Naive B cell (primary cell): Measurements from ENCODE around the gene CWC22. TPM values are rescaled to one million over a fixed set of nuclear protein-coding genes. Genes with fewer than 3 reads are reported as not detected.
A peak's percentile ranks its signal among the peaks of the same experiment; 100 is the strongest.
"Not testable (repeated sequence)": the region's sequence is repeated elsewhere in the genome, so short reads cannot be mapped to it uniquely, and the experiment has no call there.

Experiments used
- ATAC-seq, 2 donors: fragments of 150-1000 bp; cut with Tn5 transposase; 2 replicates each; pipeline ENCODE4 v1.10.0; 2021; ENCODE audit warnings: low read depth in 2 of 2, mild to moderate bottlenecking in 2 of 2, moderate library complexity in 2 of 2
- DNase-seq: peaks from one replicate; pipeline ENCODE4 v3.0.0; 2022
- H3K27ac Mint-ChIP-seq, 6 donors: one replicate each; pipeline ENCODE4 v1.8.0; 2020 to 2022; ENCODE audit warnings: mild to moderate bottlenecking in 6 of 6, mixed read lengths in 6 of 6, moderate library complexity in 5 of 6, inconsistent platforms in 2 of 6
- H3K27me3 Mint-ChIP-seq, 3 donors: one replicate each; pipeline ENCODE4 v1.8.0; 2021 to 2022; ENCODE audit warnings: mixed read lengths in 3 of 3, mild to moderate bottlenecking in 1 of 3
- H3K36me3 Mint-ChIP-seq, 2 donors: one replicate each; pipeline ENCODE4 v1.8.0; 2020 to 2022; ENCODE audit warnings: mixed read lengths in 2 of 2, inconsistent platforms in 1 of 2, mild to moderate bottlenecking in 1 of 2
- H3K4me1 Mint-ChIP-seq, 3 donors: one replicate each; pipeline ENCODE4 v1.8.0; 2020 to 2022; ENCODE audit warnings: mixed read lengths in 3 of 3, inconsistent platforms in 1 of 3, mild to moderate bottlenecking in 1 of 3, moderate library complexity in 1 of 3
- H3K4me3 Mint-ChIP-seq, 8 donors: one replicate each; pipeline ENCODE4 v1.8.0; 2020 to 2022; ENCODE audit warnings: mild to moderate bottlenecking in 8 of 8, mixed read lengths in 8 of 8, moderate library complexity in 8 of 8, inconsistent platforms in 2 of 8
- H3K9me3 Mint-ChIP-seq, 7 donors: one replicate each; pipeline ENCODE4 v1.8.0; 2020 to 2022; ENCODE audit warnings: mixed read lengths in 7 of 7, mild to moderate bottlenecking in 5 of 7, inconsistent platforms in 2 of 7, moderate library complexity in 1 of 7
- polyA plus RNA-seq, 6 donors: library from polyadenylated mRNA; unstranded; fragments of 300-500 nt; fragmentation: Illumina TruSeq; gene quantifications; one replicate each; pipeline ENCODE4 v1.2.3, GENCODE V29; 2021; ENCODE audit warnings: low read depth in 6 of 6

The CWC22 gene
- polyA plus RNA-seq, 6 donors from 2014 or later = 12.8 to 44.7 (median 30.8) TPM

DNA sequence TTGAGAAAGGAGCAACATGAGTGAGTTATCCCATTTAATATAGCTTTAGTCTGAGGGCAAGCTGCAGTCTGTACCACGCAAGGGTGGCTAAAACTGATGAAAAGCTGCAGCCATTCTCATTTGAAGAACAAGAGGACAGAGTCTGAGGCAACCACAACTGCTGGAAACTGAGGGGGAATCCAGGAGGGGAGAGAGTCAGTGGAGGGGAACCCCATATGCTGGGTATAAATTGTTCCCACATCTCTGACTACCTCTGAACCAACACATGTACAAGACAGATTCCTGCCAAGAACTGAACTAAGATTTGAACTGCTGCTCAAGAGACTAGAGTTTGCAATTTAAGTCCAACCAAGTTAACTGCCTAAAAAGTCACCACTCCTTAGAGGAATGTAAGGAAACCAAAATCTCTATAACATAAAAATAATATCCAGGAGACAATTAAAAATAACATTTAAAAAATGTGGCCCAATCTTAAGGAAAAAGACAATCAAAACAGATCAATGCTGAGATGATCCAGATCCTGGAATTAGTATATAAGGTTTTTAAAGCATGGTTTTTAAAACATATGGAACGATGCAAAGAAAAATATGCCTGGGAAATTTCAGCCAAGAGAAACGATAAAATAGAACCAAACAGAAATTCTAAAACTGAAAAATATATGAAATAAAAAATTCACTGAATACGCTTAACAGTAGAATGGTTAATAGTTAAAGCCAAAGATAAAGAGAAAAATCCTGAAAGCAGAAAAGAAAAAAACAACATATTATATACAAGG, 11.2 kb downstream of the CWC22 start:
- no peak for DNase-seq
- Mint-ChIP-seq H3K27me3 (no peaks in the 10 kb centered on the region), H3K4me3 (peak overlapping the region in 1 of 8 donors; percentile 50), H3K9me3 (no peaks in the 10 kb centered on the region), H3K27ac (peak overlapping the region in 3 of 6 donors; percentile 16 to 73 (median 17)), H3K36me3 (peaks cover 15 to 17% of the 10 kb centered on the region in 2 donors), H3K4me1 (peaks cover 25 to 40% (median 32%) of the 10 kb centered on the region in 3 donors)
- ATAC-seq = no peak

DNA sequence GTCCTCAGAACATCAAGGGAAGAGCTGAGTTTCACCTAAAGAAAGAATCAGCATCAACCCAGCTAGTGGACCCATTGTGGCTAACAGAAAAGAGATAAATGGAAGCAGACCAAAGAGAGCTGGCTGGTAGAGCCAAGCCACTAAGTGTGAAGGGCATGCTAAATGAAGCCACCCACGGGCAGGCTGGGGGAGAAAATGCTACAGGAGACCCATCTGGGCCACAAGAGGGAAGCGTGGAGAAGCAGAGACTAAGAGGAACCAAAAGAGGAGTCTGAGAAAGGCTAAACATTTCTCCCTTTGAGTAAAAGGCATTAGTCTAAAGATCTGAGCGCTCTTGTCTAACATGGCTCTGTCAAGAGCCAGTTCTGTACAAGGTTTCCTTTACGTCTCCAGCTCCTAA, 15.8 kb downstream of the CWC22 start:
- peak overlapping the region in 3 of 6 donors; percentile 23 to 55 (median 50) for H3K27ac Mint-ChIP-seq
- peaks cover 22 to 38% (median 30%) of the 10 kb centered on the region in 3 donors for H3K4me1 Mint-ChIP-seq
- no peaks in the 10 kb centered on the region for H3K27me3 Mint-ChIP-seq
- ATAC-seq (no peak), DNase-seq (no peak)
- H3K36me3 Mint-ChIP-seq = peaks cover 22 to 37% of the 10 kb centered on the region in 2 donors
- H3K9me3 Mint-ChIP-seq = no peaks in the 10 kb centered on the region
- H3K4me3 Mint-ChIP-seq = peak overlapping the region in 1 of 8 donors; percentile 7

DNA sequence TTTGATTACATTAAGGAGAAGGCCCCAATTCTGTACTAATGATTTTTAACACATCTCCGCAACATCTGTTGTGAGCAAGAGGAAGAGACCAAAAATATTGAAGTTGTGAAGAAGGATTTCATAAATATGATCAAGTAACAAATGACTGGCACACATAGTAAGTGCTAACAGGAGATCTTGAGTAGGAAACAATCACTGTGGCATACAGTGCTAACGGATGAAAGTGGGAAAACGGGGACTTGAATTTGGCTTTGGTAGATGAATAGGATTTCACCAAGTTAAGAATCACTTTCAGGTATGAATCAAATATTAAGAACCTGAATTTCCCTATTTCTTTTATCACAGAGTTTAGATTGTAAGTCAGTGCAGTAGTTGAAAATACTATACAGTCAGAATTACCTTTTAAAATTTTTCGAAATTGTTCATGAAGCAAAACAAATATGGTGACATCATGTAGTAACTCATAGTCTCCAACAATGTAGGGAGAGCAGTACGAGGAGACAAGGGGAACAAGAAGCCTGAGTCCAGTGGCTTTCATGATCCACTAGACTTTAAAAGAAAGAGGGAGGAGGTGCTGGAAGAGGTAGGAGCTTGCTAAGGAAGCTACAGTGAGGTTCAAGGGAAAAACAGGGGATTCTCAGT, 16.3 kb downstream of the CWC22 start:
- Mint-ChIP-seq H3K4me3 (peak overlapping the region in 1 of 8 donors; percentile 7), H3K27me3 (no peaks in the 10 kb centered on the region), H3K9me3 (no peaks in the 10 kb centered on the region), H3K27ac (peak overlapping the region in 3 of 6 donors; percentile 23 to 50 (median 27)), H3K4me1 (peaks cover 22 to 33% (median 28%) of the 10 kb centered on the region in 3 donors), H3K36me3 (peaks cover 27 to 42% of the 10 kb centered on the region in 2 donors)
- ATAC-seq (no peak), DNase-seq (no peak)

DNA sequence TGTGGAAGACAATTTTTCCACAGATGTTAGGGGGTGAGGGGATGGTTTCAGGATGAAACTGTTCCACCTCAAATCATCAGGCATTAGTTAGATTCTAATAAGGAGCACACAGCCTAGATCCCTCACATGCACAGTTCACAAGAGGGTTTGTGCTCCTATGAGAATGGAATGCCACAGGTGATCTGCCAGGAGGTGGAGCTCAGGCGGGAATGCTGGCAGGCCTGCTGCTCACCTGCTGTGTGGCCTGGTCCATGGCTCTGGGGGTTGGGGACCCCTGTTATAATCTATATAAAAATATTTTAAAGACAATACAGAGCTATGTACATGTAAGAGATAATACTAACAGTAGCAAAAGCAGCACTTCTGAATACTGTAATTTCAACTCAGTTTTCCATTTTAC, 19.2 kb downstream of the CWC22 start:
- peaks cover 14 to 22% (median 20%) of the 10 kb centered on the region in 3 donors for H3K4me1 Mint-ChIP-seq
- no peak overlapping the region for H3K4me3 Mint-ChIP-seq
- ATAC-seq (no peak), DNase-seq (no peak)
- H3K9me3 Mint-ChIP-seq = peaks cover 0 to 2% (median 0%) of the 10 kb centered on the region in 7 donors
- peaks cover 52 to 68% of the 10 kb centered on the region in 2 donors for H3K36me3 Mint-ChIP-seq
- no peaks in the 10 kb centered on the region for H3K27me3 Mint-ChIP-seq
- no peak overlapping the region for H3K27ac Mint-ChIP-seq

DNA sequence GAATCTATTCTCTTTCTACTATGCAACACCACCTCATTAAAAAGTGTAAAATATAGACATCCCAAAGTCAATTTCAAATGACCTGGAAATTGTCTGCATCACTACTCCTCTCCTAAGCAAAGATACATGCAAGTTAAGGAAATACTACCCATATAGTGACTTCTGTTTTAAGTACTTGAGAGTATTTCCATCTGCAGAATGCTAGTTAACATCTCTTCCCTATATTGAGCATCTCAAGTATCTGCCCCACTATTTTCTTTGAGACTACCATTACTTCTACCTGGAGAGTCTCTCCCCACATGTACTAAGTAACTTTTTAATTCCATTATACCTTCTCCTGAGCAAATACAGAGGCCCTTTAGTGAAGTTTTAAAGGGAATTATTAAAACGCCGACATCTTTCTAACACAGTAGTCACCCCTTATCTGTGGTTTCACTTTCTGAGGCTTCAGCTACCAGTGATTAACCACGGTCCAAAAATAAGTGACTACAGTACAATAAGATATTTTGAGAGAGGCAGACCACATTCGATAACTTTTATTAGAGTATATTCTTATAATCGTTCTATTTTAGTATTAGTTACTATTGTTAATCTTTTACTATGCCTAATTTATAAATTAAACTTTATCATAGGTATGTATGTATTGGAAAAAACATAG, 21.8 kb downstream of the CWC22 start:
- no peak for DNase-seq
- Mint-ChIP-seq H3K9me3 (peaks cover 0 to 2% (median 0%) of the 10 kb centered on the region in 7 donors), H3K27ac (peak overlapping the region in 1 of 6 donors; percentile 59), H3K4me3 (no peak overlapping the region), H3K27me3 (no peaks in the 10 kb centered on the region), H3K4me1 (peaks cover 2% of the 10 kb centered on the region in 3 donors), H3K36me3 (peaks cover 48 to 66% of the 10 kb centered on the region in 2 donors)
- ATAC-seq = no peak

DNA sequence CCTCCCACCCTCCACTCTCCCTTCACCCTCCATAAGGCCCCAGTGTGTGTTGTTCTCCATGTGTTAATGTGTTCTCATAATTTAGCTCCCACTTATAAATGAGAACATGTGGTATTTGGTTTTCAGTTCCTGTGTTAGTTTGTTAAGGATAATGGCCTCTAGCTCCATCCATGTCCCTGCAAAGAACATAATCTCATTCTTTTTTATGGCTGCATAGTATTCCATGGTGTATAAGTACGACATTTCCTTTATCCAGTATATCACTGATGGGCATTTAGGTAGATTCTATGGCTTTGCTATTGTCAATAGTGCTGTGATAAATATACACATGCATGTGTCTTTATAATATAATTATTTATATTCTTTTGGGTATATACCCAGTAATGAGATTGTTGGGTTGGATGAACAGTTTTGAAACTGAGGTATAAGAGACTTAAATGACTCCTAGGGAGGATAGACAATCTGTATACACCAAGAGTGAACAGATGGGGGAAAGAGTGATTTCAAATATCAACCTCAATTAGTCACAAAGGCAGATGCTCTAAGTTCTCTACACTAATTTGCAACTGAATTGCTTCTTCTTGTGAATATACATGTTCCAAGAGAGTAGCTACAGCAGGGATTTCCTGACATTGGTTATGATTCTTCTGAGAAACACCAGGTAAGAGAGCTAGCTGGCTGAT, 23.7 kb downstream of the CWC22 start:
- Mint-ChIP-seq H3K4me3 (no peak overlapping the region), H3K9me3 (peaks cover 0 to 2% (median 0%) of the 10 kb centered on the region in 7 donors), H3K36me3 (peaks cover 47 to 60% of the 10 kb centered on the region in 2 donors), H3K4me1 (no peaks in the 10 kb centered on the region), H3K27ac (no peak overlapping the region), H3K27me3 (no peaks in the 10 kb centered on the region)
- DNase-seq (no peak), ATAC-seq (no peak)

DNA sequence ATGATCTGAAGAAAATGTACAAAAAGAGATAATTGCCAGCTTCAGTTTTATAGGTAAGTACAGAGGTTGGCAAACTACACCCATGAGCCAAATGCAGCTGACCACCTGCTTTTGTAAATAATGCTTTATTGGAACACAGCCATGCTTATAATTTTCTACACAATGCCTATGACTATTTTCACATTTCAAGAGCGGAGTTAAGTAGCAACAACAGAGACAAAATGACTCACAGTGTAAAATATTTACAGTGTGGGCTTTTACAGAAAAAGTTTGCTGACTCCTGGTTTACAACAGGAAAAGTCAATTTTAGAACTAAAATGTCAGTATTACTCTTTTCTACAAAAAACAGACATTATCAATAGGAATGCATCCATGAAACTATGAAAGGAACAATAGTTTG, 26.0 kb downstream of the CWC22 start:
- DNase-seq (no peak), ATAC-seq (no peak)
- Mint-ChIP-seq H3K36me3 (peaks cover 48 to 51% of the 10 kb centered on the region in 2 donors), H3K27ac (no peak overlapping the region), H3K9me3 (peaks cover 0 to 2% (median 0%) of the 10 kb centered on the region in 7 donors), H3K4me1 (no peaks in the 10 kb centered on the region), H3K27me3 (no peaks in the 10 kb centered on the region), H3K4me3 (no peak overlapping the region)

DNA sequence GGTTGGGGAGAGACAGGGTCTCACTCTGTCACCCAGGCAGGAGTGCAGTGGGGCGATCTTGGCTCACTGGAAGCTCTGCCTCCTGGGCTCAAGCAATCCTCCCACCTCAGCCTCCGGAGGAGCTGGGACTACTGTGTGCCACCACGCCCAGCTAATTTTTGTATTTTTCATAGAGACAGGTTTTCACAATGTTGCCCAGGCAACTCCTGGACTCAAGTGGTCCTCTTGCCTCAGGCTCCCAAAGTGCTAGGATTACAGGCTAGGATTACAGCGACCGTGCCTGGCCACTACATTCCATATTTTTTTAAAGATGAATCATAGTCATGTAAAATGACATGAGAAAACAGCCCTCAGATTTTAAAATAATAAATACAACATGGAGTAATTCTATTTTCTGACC, 32.3 kb downstream of the CWC22 start:
- H3K27ac Mint-ChIP-seq = peak overlapping the region in 1 of 6 donors; percentile 25
- H3K36me3 Mint-ChIP-seq = peaks cover 13 to 30% of the 10 kb centered on the region in 2 donors
- no peak overlapping the region for H3K4me3 Mint-ChIP-seq
- DNase-seq (no peak), ATAC-seq (no peak)
- no peaks in the 10 kb centered on the region for H3K4me1 Mint-ChIP-seq
- no peaks in the 10 kb centered on the region for H3K27me3 Mint-ChIP-seq
- H3K9me3 Mint-ChIP-seq = no peaks in the 10 kb centered on the region

DNA sequence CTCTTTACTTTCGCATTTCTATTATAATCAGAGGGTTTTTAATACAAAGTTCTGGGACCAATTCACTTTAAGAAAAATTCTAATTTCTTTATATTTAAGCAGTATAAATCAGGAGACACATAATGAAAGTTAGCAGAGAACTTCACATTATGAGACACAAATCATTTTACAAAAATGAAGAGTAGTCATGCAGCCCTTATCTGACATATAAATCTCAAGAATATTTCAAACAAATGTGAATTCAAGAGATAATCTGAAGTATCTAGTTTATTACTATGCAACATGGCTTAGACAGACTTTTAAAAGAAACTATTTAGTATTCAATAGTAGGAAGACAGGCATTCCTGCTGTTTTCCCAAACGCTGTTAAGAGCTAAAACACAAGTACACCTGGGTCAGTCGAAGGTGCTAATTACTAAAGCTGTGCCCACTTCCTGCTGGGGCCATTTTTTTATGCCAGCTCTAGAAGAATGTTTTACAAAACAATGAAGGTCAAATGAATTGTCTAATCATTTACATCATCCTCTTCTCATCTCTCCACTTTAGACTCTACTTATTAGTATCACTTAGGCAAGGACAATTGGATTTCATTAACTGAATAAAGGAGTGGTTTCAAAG, 40.2 kb downstream of the CWC22 start:
- Mint-ChIP-seq H3K4me3 (no peak overlapping the region), H3K27ac (peak overlapping the region in 1 of 6 donors; percentile 57), H3K27me3 (no peaks in the 10 kb centered on the region), H3K4me1 (no peaks in the 10 kb centered on the region), H3K9me3 (no peaks in the 10 kb centered on the region), H3K36me3 (peaks cover 12 to 43% of the 10 kb centered on the region in 2 donors)
- DNase-seq (no peak), ATAC-seq (no peak)

DNA sequence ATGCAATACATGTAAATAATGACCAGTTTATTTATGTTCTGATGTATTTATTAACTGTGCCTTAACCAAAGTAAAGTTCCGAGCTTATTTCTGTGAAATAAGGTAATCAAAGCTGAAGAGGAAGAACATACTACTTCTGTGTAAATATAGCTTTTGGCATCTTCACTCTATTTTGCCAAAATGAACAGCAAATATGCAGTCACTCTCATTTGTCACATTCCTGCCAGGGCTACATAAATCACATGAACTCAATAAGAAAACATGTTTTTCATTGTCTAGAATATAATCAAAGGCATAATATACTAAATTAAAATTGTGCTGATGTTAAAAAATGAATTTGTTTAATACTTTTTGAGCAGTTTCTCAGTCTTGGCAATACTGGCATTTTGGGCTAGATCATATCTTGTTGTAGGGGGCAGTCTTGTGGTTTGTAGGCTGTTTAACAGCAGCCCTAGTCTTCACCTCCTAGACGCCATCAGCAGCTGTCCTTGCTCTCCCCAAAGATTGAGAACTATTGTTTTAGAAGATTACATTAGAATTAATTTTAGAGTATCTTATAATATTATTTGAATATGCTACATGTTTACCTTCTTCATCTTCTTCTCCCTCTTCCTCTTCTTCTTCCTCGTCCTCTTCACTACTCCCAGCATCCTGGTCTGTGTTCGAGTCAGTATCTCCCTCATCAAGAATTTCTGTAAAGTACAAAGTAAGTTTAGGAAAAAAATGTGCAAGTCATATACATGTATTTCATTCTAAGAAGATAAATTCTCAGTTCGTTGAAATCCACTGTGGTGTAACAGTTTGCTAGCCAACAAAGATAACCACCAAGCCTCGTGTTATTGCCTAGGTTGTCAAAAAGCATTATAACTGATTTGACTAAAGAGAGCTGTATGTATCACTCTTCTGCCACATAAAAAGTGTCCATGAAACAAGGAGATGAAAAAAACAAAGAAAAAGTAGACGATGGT, 41.5 kb downstream of the CWC22 start:
- H3K4me1 Mint-ChIP-seq = no peaks in the 10 kb centered on the region
- H3K4me3 Mint-ChIP-seq = no peak overlapping the region
- H3K27ac Mint-ChIP-seq = no peak overlapping the region
- ATAC-seq (no peak), DNase-seq (no peak)
- H3K27me3 Mint-ChIP-seq = no peaks in the 10 kb centered on the region
- peaks cover 12 to 42% of the 10 kb centered on the region in 2 donors for H3K36me3 Mint-ChIP-seq
- H3K9me3 Mint-ChIP-seq = no peaks in the 10 kb centered on the region

DNA sequence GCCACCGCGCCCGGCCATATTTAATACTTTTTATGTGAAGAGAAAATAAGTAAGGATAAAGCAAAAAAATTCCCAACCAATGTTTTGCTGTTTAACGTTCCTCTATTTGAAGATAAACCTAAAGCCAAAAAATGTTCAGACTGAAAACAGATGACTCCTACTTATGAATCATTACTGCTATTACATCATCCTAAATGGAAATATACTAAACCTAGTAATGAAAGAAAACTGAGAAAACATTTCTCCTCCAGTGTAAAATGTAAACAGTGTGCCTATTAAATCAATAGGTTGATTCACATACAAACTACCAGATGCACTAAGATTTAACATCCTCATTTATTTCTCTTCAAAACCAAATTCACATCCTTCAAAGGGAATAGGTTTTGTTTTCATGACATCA, 43.5 kb downstream of the CWC22 start:
- ATAC-seq (no peak), DNase-seq (no peak)
- Mint-ChIP-seq H3K27me3 (no peaks in the 10 kb centered on the region), H3K27ac (no peak overlapping the region), H3K9me3 (no peaks in the 10 kb centered on the region), H3K36me3 (peaks cover 12 to 35% of the 10 kb centered on the region in 2 donors), H3K4me3 (no peak overlapping the region), H3K4me1 (no peaks in the 10 kb centered on the region)

DNA sequence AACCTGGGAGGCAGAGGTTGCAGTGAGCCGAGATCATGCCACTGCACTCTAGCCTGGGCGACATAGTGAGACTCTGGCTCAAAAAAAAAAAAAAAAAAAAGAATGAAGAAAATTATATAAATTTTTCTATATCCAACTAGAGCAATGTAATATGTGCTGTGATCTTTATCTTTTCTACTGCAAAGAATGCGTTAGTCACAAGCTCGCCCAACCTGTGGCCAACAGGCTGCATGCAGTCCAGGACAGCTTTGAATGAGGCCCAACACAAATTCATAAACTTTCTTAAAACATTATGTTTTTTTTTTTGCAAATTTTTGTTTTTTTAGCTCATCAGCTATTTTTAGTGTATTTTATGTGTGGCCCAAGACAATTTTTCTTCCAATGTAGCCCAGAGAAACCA, 48.8 kb downstream of the CWC22 start:
- not testable (repeated sequence) for ATAC-seq, H3K4me1 Mint-ChIP-seq, H3K9me3 Mint-ChIP-seq, H3K27me3 Mint-ChIP-seq, DNase-seq, H3K27ac Mint-ChIP-seq, H3K4me3 Mint-ChIP-seq
- H3K36me3 Mint-ChIP-seq = peaks cover 7 to 28% of the 10 kb centered on the region in 2 donors
